ENCODE measurements around the gene MYMX. TPM values are rescaled to one million over a fixed set of nuclear protein-coding genes. Genes with fewer than 3 reads are reported as not detected.

Gene MYMX
- polyA plus RNA-seq, 1 donor from 2014 or later, result not detected

GRCh38 chr6:44264154-44265006 lies 47.7 kb downstream of the MYMX start:
- H3K9me3 Mint-ChIP-seq, result no peaks in the 10 kb centered on the region
- peak overlapping the region; percentile 99 to 100 (median 99) for H3K27ac Mint-ChIP-seq
- H3K36me3 Mint-ChIP-seq, result peaks cover 5% of the 10 kb centered on the region
- H3K4me1 Mint-ChIP-seq, result peaks cover 40 to 44% (median 40%) of the 10 kb centered on the region in 3 donors
- H3K4me3 Mint-ChIP-seq, result peak overlapping the region; percentile 97 to 100 (median 100)
- peaks cover 5% of the 10 kb centered on the region for H3K27me3 Mint-ChIP-seq

DNA sequence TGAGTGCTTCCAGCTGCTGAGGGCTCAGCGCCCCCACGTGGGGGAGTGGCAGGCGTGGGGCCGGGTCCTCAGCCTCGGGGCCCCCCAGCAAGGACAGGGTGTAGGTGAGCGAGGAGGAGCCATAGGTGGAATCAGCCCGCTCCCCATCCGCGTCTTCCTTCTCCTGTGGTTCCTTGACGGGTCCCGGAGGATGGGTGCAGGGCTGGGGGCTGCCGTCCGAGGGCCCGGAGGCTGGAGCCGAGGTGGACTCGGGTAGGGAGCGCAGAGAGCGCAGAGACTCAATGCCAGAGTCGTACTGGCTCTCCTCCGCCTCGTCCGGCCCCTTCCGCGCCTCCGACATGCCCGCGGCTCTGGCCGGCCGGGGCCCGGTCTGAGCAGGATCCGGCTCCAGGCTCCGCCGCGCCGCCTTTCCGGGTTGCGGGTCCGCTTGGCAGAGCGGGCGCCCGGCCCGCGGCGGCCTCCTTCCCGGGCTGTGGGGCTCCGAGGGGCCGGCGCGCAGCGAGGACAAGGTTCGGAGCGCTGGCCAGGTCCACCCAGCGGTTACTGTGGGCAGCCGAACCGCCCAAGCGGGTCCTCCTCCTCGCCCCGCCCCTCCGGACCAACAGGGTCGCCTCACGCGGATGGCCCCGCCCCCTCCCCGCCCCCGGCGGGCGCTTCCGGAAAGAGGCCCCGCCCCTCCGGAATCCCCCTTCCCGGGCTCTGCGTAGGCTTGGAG lies 48.4 kb downstream of the MYMX start, which contains the start of gene NFKBIE:
Gene NFKBIE, minus strand, starts transcription at position 545 of the 715 bp plus-strand sequence. Its CDS starts 205 bp downstream, at position 340.
- Mint-ChIP-seq H3K27ac (peak within 1 kb of the TSS; percentile 99 to 100 (median 99)), H3K4me3 (peak within 1 kb of the TSS; percentile 97 to 100 (median 100)), H3K36me3 (peaks cover 5% of the 10 kb centered on the region), H3K27me3 (peaks cover 13% of the 10 kb centered on the region), H3K4me1 (peaks cover 40 to 46% (median 44%) of the 10 kb centered on the region in 3 donors), H3K9me3 (no peaks in the 10 kb centered on the region)

GRCh38 chr6:44265722-44266233 lies 49.1 kb downstream of the MYMX start:
- Mint-ChIP-seq H3K4me1 (peaks cover 35 to 41% (median 40%) of the 10 kb centered on the region in 3 donors), H3K27me3 (peaks cover 13% of the 10 kb centered on the region), H3K4me3 (peak overlapping the region; percentile 97 to 100 (median 100)), H3K9me3 (no peaks in the 10 kb centered on the region), H3K36me3 (peaks cover 4% of the 10 kb centered on the region), H3K27ac (peak overlapping the region; percentile 99 to 100 (median 99))

DNA sequence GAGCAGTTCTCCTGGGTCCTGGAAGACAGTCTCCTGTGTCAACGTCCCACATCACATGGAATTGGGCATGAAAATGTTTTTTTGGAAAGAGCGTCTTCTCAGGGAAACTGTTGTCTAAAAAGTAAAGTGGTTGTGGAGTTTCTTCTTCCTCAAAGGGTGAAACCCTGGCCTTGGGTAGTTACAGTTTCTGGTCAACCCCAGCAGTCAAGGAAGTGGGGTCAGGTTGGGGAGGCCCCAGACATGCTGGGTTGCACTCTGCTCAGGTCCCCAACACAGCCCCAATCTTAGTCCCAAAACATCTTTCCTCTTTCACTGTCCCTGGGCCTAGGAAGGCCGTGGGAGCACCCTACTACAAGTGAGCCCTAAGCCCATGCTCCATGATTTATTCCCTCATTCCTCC lies 49.6 kb downstream of the MYMX start:
- H3K36me3 Mint-ChIP-seq, result no peaks in the 10 kb centered on the region
- H3K4me3 Mint-ChIP-seq, result peak overlapping the region; percentile 97 to 100 (median 100)
- H3K27ac Mint-ChIP-seq, result peak overlapping the region; percentile 99 to 100 (median 99)
- peaks cover 29 to 36% (median 35%) of the 10 kb centered on the region in 3 donors for H3K4me1 Mint-ChIP-seq
- H3K27me3 Mint-ChIP-seq, result peaks cover 15% of the 10 kb centered on the region
- H3K9me3 Mint-ChIP-seq, result no peaks in the 10 kb centered on the region

DNA sequence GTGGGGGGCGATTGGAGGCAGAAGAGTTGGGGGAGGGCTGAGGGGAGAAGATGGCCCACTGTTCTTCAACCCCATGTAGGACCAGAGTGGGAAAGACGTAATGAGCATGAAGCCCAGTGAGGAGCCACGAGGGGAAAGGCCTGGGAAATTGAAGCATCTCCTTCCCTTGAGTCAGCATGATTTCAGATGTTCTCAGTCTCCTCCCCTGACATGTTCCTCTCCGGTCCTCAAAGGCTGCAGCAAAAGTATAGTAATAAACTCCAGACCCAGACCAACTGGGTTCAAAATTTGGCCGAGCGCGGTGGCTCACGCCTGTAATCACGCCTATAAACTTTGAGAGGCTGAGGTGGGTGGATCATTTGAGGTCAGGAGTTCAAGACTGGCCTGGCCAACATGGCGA lies 50.5 kb downstream of the MYMX start:
- H3K9me3 Mint-ChIP-seq, result no peaks in the 10 kb centered on the region
- peaks cover 28 to 30% (median 29%) of the 10 kb centered on the region in 3 donors for H3K4me1 Mint-ChIP-seq
- no peaks in the 10 kb centered on the region for H3K36me3 Mint-ChIP-seq
- peak overlapping the region in 2 of 3 donors; percentile 14 to 99 for H3K27ac Mint-ChIP-seq
- H3K4me3 Mint-ChIP-seq, result peak overlapping the region; percentile 3 to 100 (median 76)
- H3K27me3 Mint-ChIP-seq, result peaks cover 19% of the 10 kb centered on the region

Other genes starting within 250 kb of the MYMX start
- gene MRPL14, start 89.5 kb upstream of the MYMX start, polyA plus RNA-seq, result 70.6 TPM
- gene TMEM63B, start 89.4 kb upstream of the MYMX start, polyA plus RNA-seq, result 2.8 TPM
- not detected for gene CAPN11, start 58.1 kb upstream of the MYMX start, polyA plus RNA-seq
- 5.4 TPM for gene SLC29A1, start 6.7 kb downstream of the MYMX start, polyA plus RNA-seq
- gene HSP90AB1, start 30.2 kb downstream of the MYMX start, polyA plus RNA-seq, result 435 TPM
- 42.6 TPM for gene SLC35B2, start 40.6 kb downstream of the MYMX start, polyA plus RNA-seq
- gene NFKBIE, start 48.6 kb downstream of the MYMX start, polyA plus RNA-seq, result 23.5 TPM
- gene TMEM151B, start 53.5 kb downstream of the MYMX start, polyA plus RNA-seq, result not detected
- gene AARS2, start 96.4 kb downstream of the MYMX start, polyA plus RNA-seq, result 10.2 TPM
- not detected for gene SPATS1, start 125.7 kb downstream of the MYMX start, polyA plus RNA-seq
- 16.0 TPM for gene CDC5L, start 170.8 kb downstream of the MYMX start, polyA plus RNA-seq

Measured in IgD-negative memory B cell (primary cell).